GM12891 (cell line): ENCODE data around the gene PFKFB4.

Source experiments
- POLR2A ChIP-seq: IDR thresholded peaks from 2 replicates; pipeline ENCODE4 v1.6.1; 2011; ENCODE audit warnings: low read depth, low read length, control low read depth
- POLR2AphosphoS5 ChIP-seq: IDR thresholded peaks from 2 replicates; pipeline ENCODE4 v1.6.1; 2011; ENCODE audit warnings: low read depth, low read length, control low read depth

DNA sequence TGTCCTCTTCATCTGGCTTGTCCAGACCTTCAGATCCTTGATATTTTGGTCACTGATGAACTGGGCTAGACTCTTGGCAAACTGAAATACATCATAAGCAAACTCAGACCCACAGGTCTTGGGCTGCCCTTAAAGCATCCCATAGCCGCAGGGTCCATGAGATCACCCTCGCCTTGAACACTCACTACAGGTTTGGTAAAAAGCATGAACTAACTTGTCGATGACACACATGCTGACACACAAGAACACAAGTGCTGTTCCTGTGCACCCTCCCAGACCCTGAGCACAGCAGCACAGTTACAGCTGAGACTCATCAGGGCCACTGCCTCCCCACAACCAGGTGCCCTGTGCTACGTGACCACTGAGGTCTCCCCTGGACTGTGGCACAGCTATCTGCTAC, 21.0 kb downstream of the PFKFB4 start:
- TF ChIP-seq POLR2A (no peak), POLR2AphosphoS5 (no peak)
